ENCODE data around the gene CCHCR1. TPM values are rescaled to one million over a fixed set of nuclear protein-coding genes. Genes with fewer than 3 reads are reported as not detected.

CCHCR1 gene
- total RNA-seq, 3 donors from 2014 or later = 10.9 to 17.1 (median 17.0) TPM

GRCh38 chr6:31179042-31179386 lies 21.4 kb upstream of the CCHCR1 start:
- TF ChIP-seq POLR2AphosphoS5 (IDR thresholded peaks at IDR 0.05) = no peak
- no peak for TF ChIP-seq CTCF (IDR thresholded peaks at IDR 0.05)
- TF ChIP-seq POLR2A (IDR thresholded peaks at IDR 0.05) = no peak
- no peak for DNase-seq (ENCODE audit: low spot score in 2 of 2)
- no peak overlapping the region for H3K4me3 ChIP-seq
- H3K9me3 ChIP-seq = no peaks in the 10 kb centered on the region
- H3K27me3 ChIP-seq = no peaks in the 10 kb centered on the region
- no peaks in the 10 kb centered on the region for H3K36me3 ChIP-seq
- intact Hi-C loops (cut with DNase I; ENCODE audit: low total_unique reads) = no loop called here
- H3K27ac ChIP-seq = no peak overlapping the region
- no peaks in the 10 kb centered on the region for H3K4me1 ChIP-seq

GRCh38 chr6:31178143-31179041 lies 20.8 kb upstream of the CCHCR1 start:
- no peak for TF ChIP-seq POLR2AphosphoS5 (IDR thresholded peaks at IDR 0.05)
- no peak for TF ChIP-seq POLR2A (IDR thresholded peaks at IDR 0.05)
- TF ChIP-seq CTCF (IDR thresholded peaks at IDR 0.05) = no peak
- Histone ChIP-seq H3K36me3 (no peaks in the 10 kb centered on the region), H3K4me1 (no peaks in the 10 kb centered on the region), H3K9me3 (no peaks in the 10 kb centered on the region), H3K4me3 (no peak overlapping the region), H3K27me3 (no peaks in the 10 kb centered on the region), H3K27ac (no peak overlapping the region)
- DNase-seq (ENCODE audit: low spot score in 2 of 2) = no peak
- intact Hi-C loops (cut with DNase I; ENCODE audit: low total_unique reads) = no loop called here

DNA sequence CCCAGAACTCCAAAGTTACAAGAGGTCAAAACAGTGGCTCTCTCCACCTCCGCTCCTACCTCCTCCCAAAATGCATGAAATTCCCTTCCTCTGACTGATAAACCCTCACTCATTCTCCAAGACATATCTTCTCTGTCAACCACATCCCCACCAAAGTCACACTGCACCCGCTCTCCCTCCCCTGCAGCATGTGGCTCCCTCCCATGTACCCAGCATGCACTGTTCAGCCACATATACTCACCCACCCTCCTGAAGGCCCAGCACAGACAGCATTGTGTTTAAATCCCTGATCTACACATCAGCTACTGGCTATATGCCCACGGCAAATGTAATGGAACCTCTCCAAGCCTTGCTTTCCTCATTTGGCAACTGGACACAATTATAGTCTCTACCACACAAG lies 18.4 kb upstream of the CCHCR1 start:
- Histone ChIP-seq H3K36me3 (no peaks in the 10 kb centered on the region), H3K4me1 (no peaks in the 10 kb centered on the region), H3K27me3 (no peaks in the 10 kb centered on the region), H3K9me3 (no peaks in the 10 kb centered on the region), H3K27ac (no peak overlapping the region), H3K4me3 (no peak overlapping the region)
- DNase-seq (ENCODE audit: low spot score in 2 of 2) = no peak
- intact Hi-C loops (cut with DNase I; ENCODE audit: low total_unique reads) = no loop called here
- TF ChIP-seq CTCF (IDR thresholded peaks at IDR 0.05) = no peak
- TF ChIP-seq POLR2AphosphoS5 (IDR thresholded peaks at IDR 0.05) = no peak
- TF ChIP-seq POLR2A (IDR thresholded peaks at IDR 0.05) = no peak

DNA sequence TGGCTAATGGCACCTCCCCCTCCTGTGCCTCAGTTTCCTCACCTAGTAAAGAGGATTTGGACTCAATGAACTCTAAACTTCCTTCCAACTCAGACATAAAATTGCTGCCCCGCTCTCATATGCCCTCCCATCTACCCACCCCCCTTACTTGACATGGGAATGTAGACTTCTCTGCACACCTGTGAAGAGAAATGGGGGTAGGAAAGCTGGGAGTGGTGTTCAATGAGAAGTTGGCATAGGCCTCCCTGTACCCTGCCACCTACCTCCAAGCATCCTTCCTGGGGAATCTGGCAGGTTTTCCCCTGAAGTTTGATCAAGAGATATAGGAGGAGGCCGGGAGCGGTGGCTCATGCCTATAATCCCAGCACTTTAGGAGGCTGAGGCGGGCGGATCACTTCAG lies 16.8 kb upstream of the CCHCR1 start:
- no peaks in the 10 kb centered on the region for H3K4me1 ChIP-seq
- no peak overlapping the region for H3K4me3 ChIP-seq
- no peaks in the 10 kb centered on the region for H3K36me3 ChIP-seq
- TF ChIP-seq CTCF (IDR thresholded peaks at IDR 0.05) (no peak), POLR2AphosphoS5 (IDR thresholded peaks at IDR 0.05) (no peak), POLR2A (IDR thresholded peaks at IDR 0.05) (no peak)
- H3K9me3 ChIP-seq = no peaks in the 10 kb centered on the region
- no peak overlapping the region for H3K27ac ChIP-seq
- intact Hi-C loops (cut with DNase I; ENCODE audit: low total_unique reads) = no loop called here
- DNase-seq (ENCODE audit: low spot score in 2 of 2) = no peak
- H3K27me3 ChIP-seq = no peaks in the 10 kb centered on the region

DNA sequence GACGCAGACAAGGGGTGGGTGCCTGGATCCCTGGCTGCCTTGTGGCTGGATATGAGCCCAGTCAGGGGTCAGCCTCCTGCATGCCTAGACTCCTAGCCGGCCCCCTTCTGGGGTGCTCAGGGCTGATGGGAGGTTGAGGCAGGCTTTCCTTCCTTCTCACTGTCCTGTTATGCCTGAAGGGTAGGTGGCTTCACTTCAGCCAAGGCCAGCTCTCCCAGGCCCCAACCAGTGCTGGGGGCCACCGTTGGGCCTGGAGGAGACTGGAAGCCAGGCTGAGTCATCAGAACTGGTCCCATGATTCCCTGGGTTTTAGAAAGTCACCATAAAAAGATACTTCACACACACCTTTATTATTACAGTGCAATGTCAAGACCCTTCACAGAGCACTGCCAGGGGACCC lies 15.8 kb upstream of the CCHCR1 start:
- TF ChIP-seq POLR2A (IDR thresholded peaks at IDR 0.05) = no peak
- TF ChIP-seq POLR2AphosphoS5 (IDR thresholded peaks at IDR 0.05) = no peak
- TF ChIP-seq CTCF (IDR thresholded peaks at IDR 0.05) = no peak

More for the DNA sequence above, 15.8 kb upstream of the CCHCR1 start:
- Histone ChIP-seq H3K27ac (no peak overlapping the region), H3K4me3 (no peak overlapping the region), H3K4me1 (no peaks in the 10 kb centered on the region), H3K9me3 (no peaks in the 10 kb centered on the region), H3K27me3 (no peaks in the 10 kb centered on the region), H3K36me3 (no peaks in the 10 kb centered on the region)
- DNase-seq (ENCODE audit: low spot score in 2 of 2) = no peak
- intact Hi-C loops (cut with DNase I; ENCODE audit: low total_unique reads) = no loop called here
